Sciatic nerve (tissue), 2 donors: ENCODE results near the gene CIITA. TPM values are rescaled to one million over a fixed set of nuclear protein-coding genes. Genes with fewer than 3 reads are reported as not detected.
A peak's percentile ranks its signal among the peaks of the same experiment; 100 is the strongest.
"Not testable (repeated sequence)": the region's sequence is repeated elsewhere in the genome, so short reads cannot be mapped to it uniquely, and the experiment has no call there.

Experiments
- ATAC-seq: fragments of 200-7000 bp; cut with Tn5 transposase; one replicate; pipeline ENCODE4 v1.9.1; 2020; ENCODE audit warnings: mild to moderate bottlenecking, moderate library complexity
- DNase-seq: peaks from one replicate; pipeline ENCODE4 v3.0.0-alpha.2; 2020; ENCODE audit warnings: low spot score
- intact Hi-C: fragments of 100-400 bp; cut with DNase I; formaldehyde crosslinking; loops from one replicate; pipeline ENCODE4 v1.14.2; 2022
- total RNA-seq: library from RNA; stranded (reverse); fragmentation: NEBNext Ultra II Directional; extraction: Animal tissue kit (Norgen Biotek cat#: 25700); gene quantifications from one replicate; pipeline ENCODE4 v1.2.1, GENCODE V29; 2021
- donor health status: DM: no; HTN: no; CAD: no.
- donor health status: DM: no; HTN: no; CAD: no.

The CIITA gene, protein sequence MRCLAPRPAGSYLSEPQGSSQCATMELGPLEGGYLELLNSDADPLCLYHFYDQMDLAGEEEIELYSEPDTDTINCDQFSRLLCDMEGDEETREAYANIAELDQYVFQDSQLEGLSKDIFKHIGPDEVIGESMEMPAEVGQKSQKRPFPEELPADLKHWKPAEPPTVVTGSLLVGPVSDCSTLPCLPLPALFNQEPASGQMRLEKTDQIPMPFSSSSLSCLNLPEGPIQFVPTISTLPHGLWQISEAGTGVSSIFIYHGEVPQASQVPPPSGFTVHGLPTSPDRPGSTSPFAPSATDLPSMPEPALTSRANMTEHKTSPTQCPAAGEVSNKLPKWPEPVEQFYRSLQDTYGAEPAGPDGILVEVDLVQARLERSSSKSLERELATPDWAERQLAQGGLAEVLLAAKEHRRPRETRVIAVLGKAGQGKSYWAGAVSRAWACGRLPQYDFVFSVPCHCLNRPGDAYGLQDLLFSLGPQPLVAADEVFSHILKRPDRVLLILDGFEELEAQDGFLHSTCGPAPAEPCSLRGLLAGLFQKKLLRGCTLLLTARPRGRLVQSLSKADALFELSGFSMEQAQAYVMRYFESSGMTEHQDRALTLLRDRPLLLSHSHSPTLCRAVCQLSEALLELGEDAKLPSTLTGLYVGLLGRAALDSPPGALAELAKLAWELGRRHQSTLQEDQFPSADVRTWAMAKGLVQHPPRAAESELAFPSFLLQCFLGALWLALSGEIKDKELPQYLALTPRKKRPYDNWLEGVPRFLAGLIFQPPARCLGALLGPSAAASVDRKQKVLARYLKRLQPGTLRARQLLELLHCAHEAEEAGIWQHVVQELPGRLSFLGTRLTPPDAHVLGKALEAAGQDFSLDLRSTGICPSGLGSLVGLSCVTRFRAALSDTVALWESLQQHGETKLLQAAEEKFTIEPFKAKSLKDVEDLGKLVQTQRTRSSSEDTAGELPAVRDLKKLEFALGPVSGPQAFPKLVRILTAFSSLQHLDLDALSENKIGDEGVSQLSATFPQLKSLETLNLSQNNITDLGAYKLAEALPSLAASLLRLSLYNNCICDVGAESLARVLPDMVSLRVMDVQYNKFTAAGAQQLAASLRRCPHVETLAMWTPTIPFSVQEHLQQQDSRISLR
- total RNA-seq: 51.9 TPM

DNA sequence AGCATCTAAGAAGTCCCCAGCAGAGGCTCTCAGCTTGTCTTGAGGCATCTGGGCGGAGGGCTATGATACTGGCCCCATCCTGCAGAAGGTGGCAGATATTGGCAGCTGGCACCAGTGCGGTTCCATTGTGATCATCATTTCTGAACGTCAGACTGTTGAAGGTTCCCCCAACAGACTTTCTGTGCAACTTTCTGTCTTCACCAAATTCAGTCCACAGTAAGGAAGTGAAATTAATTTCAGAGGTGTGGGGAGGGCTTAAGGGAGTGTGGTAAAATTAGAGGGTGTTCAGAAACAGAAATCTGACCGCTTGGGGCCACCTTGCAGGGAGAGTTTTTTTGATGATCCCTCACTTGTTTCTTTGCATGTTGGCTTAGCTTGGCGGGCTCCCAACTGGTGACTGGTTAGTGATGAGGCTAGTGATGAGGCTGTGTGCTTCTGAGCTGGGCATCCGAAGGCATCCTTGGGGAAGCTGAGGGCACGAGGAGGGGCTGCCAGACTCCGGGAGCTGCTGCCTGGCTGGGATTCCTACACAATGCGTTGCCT, at the start of gene CIITA:
Gene CIITA (plus strand): TSS at position 404 of the 543 bp plus-strand sequence. CDS start 129 bp downstream, at position 533.
- intact Hi-C loops: loop anchor here (10.0 kb wide), 1 partner anchor 1892 kb away; no protein-coding TSS in a partner anchor
- DNase-seq: peak; percentile 85
- peak; percentile 78 for ATAC-seq

- peak; percentile 93 for ATAC-seq
- intact Hi-C loops: no loop called here
- peak; percentile 83 for DNase-seq
These were observed 49.2 kb upstream of the CIITA start for GRCh38 chr16:10827691-10828341.

GRCh38 chr16:10828851-10829366, 48.1 kb upstream of the CIITA start:
- ATAC-seq (peak; percentile 85), DNase-seq (peak; percentile 93)
- intact Hi-C loops: no loop called here

DNA sequence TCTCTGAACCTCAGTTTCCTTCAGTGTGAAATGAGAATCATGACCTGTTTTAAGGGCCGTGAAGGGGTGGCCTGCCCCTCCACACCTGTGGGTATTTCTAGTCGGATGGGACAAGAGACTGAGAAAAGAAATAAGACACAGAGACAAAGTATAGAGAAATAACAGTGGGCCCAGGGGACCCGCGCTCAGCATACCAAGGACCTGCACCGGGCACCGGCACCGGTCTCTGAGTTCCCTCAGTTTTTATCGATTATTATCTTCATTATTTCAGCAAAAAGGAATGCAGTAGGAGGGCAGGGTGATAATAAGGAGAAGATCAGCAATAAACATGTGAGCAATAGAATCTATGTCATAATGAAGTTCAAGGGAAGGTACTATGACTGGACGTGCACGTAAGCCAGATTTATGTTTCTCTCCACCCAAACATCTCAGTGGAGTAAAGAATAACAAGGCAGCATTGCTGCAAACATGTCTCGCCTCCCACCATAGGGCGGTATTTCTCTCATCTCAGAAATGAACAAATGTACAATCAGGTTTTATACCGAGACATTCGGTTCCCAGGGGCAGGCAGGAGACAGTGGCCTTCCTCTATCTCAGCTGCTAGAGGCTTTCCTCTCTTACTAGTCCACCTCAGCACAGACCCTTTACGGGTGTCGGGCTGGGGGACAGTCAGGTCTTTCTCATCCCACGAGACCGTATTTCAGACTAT, 47.5 kb upstream of the CIITA start:
- DNase-seq, intact Hi-C loops, ATAC-seq: not testable (repeated sequence)

DNA sequence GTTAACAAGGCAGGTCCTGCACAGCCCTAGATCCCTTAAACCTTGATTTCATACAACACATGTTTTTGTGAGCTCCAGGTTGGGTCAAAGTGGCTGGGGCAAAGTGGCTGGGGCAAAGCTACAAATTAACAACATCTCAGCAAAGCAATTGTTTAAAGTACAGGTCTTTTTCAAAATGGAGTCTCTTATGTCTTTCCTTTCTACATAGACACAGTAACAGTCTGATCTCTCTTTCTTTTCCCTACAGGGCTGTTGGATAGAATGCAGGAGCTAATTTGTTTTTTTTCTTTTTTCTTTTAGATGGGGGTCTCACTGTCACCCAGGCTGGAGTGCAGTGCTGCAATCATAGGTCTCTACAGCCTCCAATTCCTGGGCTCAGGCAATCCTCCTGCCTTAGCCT, 46.8 kb upstream of the CIITA start:
- ATAC-seq, intact Hi-C loops, DNase-seq: not testable (repeated sequence)

- DNase-seq: no peak
- ATAC-seq: no peak
- intact Hi-C loops: no loop called here
These were observed 44.8 kb upstream of the CIITA start for GRCh38 chr16:10831894-10832886.

- intact Hi-C loops: no loop called here
- no peak for ATAC-seq
- DNase-seq: no peak
These were observed 43.7 kb upstream of the CIITA start for GRCh38 chr16:10833271-10833670.

DNA sequence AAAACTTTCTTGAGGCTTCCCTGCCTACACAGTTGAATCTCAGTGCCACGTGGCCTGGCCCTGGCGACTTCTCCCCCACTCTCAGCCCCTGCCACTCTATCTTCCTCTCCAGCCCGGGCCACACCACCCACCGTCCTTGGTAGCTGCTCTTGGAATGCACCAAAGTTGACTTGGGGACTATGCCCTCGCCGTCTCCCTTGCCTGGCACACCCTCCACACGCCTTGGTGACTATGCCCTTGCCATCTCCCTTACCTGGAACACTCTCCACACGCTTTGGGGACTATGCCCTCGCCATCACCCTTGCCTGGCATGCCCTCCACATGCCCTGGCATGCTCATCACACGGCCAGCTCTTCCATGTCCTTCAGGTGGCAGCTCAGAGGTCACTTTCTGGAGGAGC, 42.9 kb upstream of the CIITA start:
- intact Hi-C loops: no loop called here
- DNase-seq: no peak
- ATAC-seq: no peak

DNA sequence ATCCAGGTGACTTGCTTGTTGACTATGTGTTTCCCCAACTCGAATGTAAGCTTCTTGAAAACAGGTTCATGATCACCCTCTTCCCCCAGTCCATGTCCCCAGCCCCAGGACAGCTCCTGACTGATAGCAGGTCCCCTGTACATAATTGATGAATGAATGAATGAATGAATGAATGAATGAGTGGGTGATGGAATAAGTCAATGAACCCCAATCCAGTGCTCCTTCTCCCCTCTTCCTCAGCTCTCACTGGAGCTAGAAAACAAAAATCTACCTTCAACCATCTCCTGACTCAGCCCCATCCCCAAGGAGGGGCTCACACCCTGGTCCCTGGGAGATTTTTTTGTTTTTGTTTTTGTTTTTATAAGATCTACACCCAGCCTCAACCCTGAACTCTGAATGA, 42.2 kb upstream of the CIITA start:
- intact Hi-C loops: no loop called here
- DNase-seq (no peak), ATAC-seq (no peak)

DNA sequence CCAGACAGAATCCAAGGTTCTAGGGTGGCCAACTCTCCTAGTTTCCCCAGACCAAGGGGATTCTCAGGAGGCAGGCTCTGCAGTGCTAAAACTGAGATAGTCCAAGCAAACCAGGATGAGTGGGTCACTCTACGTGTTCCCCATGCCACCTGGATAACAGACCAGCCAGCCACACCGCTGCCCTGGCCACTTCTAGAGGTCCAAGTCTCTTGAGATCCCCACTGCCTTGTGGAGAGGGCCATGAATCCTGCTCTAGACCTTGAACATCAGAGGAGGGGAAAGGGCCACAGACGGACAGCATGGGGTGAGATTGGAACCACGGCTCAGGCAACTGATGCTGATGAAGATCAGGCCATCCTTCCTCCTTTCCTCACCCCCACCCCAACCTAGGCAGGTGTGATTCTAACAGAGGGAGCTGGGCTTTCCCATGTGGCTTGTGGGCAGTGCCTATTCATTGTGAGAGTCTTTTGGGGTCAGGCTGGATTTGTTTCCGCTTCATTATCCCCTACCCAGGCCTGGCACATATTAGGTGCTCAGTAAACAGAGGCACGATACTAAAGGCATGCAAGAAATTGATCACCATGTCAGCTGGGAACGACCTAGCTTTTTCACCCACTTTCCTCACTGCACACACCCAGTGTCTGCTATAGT, 41.6 kb upstream of the CIITA start:
- intact Hi-C loops: no loop called here
- ATAC-seq (no peak), DNase-seq (no peak)

DNA sequence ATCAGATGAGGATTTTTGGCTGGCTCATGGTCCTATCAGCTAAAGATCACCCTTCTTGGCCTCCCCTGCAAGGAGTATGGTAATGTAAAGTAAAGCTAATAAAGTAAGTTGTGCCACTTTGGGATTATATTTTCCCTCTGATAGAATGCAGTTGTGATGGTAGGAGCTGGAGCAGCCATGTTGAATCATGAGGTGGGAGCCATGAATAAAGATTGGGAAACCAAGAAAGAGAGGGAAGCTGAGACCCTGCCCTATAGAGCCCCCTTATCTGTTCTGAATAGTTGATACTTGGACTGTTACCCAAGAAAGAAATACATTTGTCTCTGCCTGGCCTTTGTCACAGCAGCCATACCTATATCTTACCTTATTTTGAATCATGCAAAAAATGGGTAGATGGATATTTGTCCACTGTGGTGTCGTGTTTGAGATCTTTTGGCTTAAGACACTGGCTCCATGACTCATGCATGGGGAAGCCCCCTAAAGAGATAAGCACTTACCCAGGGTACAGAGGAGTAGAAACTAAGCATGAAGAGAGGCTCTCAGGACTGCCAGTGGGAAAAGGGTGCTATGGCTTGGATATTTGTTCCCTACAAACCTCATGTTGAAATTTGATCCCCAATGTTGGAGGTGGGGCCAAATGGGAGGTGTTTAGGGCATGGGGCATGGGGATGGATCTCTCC, 40.7 kb upstream of the CIITA start:
- DNase-seq (no peak), ATAC-seq (no peak)
- intact Hi-C loops: no loop called here

GRCh38 chr16:10838621-10839278, 38.3 kb upstream of the CIITA start:
- DNase-seq (no peak), ATAC-seq (no peak)
- intact Hi-C loops: no loop called here

DNA sequence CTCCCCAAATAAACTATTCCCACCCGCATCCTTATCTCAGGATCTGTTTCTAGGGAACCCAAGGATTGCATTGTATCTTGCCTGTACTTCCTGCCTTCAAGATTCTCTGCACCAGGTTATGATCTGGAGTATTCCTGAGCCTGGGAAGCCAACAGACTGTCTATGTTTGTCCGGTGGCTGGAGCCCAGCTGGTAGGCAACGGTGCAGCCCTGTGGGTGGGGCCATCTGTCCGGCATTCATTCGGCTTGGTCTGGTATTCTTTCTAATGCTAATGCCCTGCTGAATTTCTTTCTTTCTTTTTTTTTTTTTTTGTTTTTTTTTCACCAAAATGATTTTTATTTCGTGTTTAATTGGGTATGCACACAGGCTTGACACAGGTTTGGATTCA, 37.7 kb upstream of the CIITA start:
- no peak for DNase-seq
- intact Hi-C loops: no loop called here
- no peak for ATAC-seq

GRCh38 chr16:10840703-10841102, 36.3 kb upstream of the CIITA start:
- intact Hi-C loops: no loop called here
- DNase-seq (no peak), ATAC-seq (no peak)
